Activated CD8-positive, alpha-beta memory T cell treated with anti-CD3 and anti-CD28 coated beads, Interleukin-2, amount 50 U/mL, for 24 hours (primary cell): ENCODE data around the gene CPA5.

Experiments
- DNase-seq: peaks from one replicate; pipeline ENCODE4 v3.0.0-alpha.2; 2020; ENCODE audit errors: extremely low read depth

CPA5 gene

GRCh38 chr7:130332259-130333053 is 12.2 kb upstream of the CPA5 start:
- no peak for DNase-seq

DNA sequence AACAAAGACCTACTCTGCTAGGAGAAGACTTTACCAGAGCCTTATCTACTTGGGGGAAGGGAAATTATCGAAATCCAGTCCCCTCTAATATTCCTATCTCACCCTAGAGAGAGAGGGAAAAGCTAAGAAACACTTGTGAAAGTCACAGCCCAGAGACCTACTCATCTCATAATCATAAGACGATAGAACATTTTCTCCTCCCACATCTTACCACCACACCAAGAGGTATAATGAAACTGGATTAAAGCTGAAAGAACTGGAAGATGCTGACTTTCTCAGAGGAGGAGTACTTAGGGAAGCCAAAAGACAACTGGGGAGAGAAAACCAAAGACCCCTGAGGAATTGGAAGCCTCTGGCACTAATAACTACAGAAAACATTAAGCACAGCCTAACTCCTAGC is 10.8 kb upstream of the CPA5 start:
- no peak for DNase-seq

DNA sequence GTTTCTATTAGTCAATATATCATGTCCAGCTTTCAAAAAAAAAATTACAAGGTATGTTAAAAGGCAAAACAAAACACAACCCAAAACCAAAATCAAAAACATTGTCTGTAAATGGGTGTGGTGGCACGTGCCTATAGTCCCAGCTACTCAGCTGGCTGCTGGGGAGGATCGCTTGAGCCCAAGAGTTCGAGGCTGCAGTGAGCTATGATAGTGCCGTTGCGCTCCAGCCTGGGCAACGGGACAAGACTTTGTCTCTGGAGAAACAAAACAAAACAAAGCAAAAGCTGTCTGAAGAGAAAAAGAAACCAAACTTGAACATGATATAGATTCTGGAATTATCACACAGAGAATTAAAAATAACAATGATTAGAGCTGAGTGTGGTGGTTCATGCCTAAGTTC is 10.3 kb upstream of the CPA5 start:
- DNase-seq, result no peak

- DNase-seq, result no peak
Observed at GRCh38 chr7:130337410-130337971, 7.1 kb upstream of the CPA5 start.

- no peak for DNase-seq
Observed at GRCh38 chr7:130338233-130338632, 6.4 kb upstream of the CPA5 start.

GRCh38 chr7:130341882-130342281 is 2.7 kb upstream of the CPA5 start:
- DNase-seq, result no peak

DNA sequence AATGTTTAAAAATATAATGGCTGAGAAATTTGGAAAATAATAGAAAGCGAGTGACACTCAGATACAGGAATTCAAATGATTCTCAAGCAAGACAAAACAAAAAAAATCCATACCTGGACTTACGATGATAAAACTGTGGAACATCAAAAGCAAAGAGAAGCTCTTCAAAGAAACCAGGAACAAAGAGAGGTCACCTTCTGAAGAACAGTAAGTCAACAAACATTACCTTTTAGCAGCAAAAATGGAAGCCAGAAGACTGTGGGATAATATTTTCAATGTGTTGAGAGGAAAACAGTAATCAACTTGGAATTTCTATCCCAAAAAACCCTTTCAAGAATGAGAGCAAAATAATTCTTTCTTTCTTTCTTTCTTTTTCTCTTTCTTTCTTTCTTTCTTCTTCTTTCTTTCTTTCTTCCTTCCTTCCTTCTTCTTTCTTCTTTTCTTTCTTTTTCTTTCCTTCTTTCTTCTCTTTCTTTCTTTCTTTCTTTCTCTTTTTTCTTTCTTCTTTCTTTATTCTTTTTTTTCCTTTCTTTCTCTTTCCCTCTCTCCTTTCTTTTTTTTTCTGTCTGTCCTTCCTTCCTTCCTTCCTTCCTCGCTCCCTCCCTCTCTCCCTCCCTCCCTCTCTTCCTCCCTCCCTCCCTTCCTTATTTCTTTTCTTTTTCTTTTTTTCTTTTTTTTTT is 1.8 kb upstream of the CPA5 start:
- DNase-seq, result no peak

GRCh38 chr7:130345136-130345535 is 520 bp downstream of the CPA5 start:
- no peak for DNase-seq

- DNase-seq, result no peak
Observed at GRCh38 chr7:130345725-130346124, 1.1 kb downstream of the CPA5 start.

GRCh38 chr7:130346177-130346905 is 1.7 kb downstream of the CPA5 start:
- DNase-seq, result no peak

GRCh38 chr7:130346941-130347340 is 2.3 kb downstream of the CPA5 start:
- DNase-seq, result no peak

- DNase-seq, result no peak
Observed at GRCh38 chr7:130349911-130350782, 5.5 kb downstream of the CPA5 start.

GRCh38 chr7:130350945-130351790 is 6.6 kb downstream of the CPA5 start:
- no peak for DNase-seq

GRCh38 chr7:130351791-130352090 is 7.1 kb downstream of the CPA5 start:
- no peak for DNase-seq

DNA sequence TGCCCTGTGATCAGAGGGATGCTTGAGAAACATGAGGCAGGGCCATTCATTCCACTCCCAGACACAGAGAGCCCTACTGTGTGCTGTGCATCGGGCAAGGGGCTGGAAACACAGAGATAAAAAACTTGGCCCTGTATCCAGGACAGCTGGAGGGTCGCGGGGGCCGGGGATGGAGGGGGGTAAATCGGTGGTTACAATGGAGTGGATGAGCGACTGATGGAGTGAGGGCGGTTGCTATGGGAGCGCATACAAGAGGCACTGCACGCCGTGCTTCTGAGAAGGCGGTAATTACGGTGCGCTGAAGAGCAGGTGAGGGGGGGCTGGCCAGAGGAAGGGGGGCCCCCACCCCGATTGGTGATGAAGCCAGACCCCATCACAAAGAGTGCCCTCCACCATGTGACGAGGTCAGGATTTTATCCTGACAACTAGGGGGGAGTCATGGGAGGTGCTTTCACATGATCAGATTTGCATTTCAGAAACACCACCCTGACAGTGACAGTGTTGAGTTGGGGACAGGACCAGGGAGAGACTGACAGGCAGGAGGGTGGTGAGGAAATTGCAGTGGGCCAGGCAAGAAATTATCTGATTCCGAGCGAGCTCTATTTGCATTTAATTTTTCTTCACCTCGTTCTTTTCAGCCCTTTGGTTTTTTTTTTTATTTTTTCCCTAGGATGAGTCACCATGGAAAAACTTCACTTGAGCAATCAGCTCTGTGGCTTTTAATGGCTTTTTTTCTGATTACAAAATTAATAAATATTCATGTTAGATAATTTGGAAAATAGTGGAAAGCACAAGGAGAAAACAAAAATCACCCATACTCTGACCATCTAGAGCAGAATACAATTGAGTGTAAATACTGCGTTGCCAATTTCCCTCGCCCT is 7.8 kb downstream of the CPA5 start:
- no peak for DNase-seq

DNA sequence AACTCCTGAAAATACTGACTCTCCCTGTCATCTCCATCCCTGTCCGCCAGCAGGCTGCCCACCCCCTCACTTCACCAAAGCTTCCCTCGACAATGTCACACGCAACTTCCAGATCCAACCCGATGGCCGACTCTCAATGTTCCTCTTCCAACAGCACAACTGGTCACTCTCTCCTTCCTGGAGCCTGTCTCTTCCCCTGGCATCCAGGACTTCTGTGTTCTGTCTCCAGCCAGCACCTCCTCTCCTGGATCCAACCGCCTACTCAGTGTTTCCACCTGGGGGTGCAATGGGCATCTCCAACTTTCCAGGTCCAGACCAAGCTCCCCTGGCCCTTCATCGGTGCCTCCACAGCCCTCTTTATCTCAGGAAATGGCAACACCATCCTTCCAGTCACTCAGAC is 8.6 kb downstream of the CPA5 start:
- DNase-seq, result no peak

DNA sequence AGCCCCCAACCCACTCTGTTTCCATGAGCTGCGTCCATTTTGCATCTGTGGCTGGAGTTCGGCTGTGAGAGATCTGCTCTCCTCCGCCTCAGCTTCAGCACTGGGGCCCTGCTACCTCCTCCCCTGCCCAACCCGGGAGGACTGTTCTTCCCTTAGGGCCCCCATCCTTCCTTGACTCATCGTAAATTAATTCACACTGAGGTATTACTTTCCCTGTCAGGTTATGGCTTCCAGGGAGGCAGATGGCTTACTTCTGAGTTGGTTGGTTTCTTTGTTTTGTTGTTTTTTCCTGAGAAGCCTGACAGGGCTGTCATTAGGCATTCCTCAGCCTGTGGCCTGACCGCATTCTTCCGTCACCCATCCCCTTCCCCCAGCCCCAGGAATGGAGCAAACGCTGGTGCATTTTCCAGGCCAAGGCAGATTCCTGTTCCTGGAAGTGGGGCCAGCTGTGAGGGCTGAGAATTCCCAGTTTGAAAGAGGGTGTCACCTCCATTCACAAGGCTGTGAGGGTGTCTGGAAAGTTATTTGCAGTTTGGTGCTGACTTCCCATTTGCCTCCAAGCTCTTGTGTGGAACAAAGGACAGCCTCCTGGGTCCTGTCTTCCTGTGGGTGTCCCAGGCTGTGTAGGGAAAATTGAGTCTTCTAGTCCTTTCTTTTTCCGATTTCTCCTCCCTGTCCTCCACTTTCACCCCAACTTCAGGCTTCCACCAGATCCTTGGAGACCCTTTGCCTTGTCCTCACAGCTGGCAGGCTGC is 11.7 kb downstream of the CPA5 start:
- no peak for DNase-seq

DNA sequence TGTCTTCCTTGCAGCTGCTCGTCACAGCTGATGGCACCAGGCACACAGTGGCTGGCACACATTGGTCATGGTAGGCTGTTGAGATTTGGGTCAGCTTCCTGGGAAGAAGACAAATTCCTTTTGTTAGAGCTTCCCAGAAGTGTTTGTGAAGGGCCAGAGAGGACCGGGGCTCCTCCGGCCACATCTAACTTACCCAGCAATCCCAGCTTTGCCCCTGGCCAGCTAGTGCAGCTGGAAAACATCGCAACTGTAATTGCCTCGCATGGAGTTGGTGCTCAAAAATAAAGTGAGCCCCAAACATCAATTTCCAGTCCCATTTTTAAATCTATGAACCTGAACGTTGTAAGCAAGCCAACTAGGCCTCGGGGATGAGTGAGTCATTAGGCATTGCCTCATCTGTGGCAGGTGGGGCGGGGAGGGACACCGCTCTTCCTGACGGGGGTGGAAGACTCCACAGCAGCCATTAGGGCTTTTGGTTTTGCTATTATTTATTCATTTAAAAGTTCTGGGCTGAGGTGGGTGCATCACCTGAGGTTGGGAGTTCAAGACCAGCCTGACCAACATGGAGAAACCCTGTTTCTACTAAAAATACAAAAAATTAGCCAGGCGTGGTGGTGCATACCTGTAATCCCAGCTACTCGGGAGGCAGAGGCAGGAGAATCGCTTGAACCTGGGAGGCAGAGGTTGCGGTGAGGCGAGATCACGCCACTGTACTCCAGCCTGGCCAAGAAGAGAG is 12.4 kb downstream of the CPA5 start:
- no peak for DNase-seq
